Neuronal stem cell (in vitro differentiated cells): Measurements from ENCODE around the gene LANCL3.

Experiments used
- DNase-seq: peaks from one replicate; pipeline ENCODE4 v3.0.0-alpha.2; 2013; ENCODE audit warnings: low spot score
- H2AFZ ChIP-seq: one replicate; pipeline ENCODE4 v1.6.1; 2013; ENCODE audit warnings: mild to moderate bottlenecking, low read length, inconsistent platforms
- H2AK5ac ChIP-seq: 2 replicates; pipeline ENCODE4 v1.6.1; 2013; ENCODE audit warnings: low read depth, mild to moderate bottlenecking, inconsistent platforms, low read length, moderate library complexity, mixed read lengths
- H2BK120ac ChIP-seq: 2 replicates; pipeline ENCODE4 v1.6.1; 2013; ENCODE audit warnings: low read depth, mild to moderate bottlenecking, inconsistent platforms, low read length, moderate library complexity, mixed read lengths
- H2BK12ac ChIP-seq: one replicate; pipeline ENCODE4 v1.6.1; 2013; ENCODE audit warnings: low read length, inconsistent platforms
- H2BK15ac ChIP-seq: 2 replicates; pipeline ENCODE4 v1.6.1; 2013; ENCODE audit warnings: mild to moderate bottlenecking, low read length, inconsistent platforms, mixed read lengths
- H2BK5ac ChIP-seq: one replicate; pipeline ENCODE4 v1.6.1; 2013; ENCODE audit warnings: inconsistent platforms, mild to moderate bottlenecking, low read length, moderate library complexity
- H3K14ac ChIP-seq: one replicate; pipeline ENCODE4 v1.6.1; 2013; ENCODE audit warnings: low read length, inconsistent platforms
- H3K18ac ChIP-seq: 2 replicates; pipeline ENCODE4 v1.6.1; 2013; ENCODE audit warnings: low read length, inconsistent platforms
- H3K23ac ChIP-seq: 2 replicates; pipeline ENCODE4 v1.6.1; 2013; ENCODE audit warnings: low read depth, mild to moderate bottlenecking, mixed read lengths, low read length, inconsistent platforms; ENCODE audit not compliant: poor library complexity
- H3K27ac ChIP-seq: replicated peaks from 3 replicates; pipeline ENCODE4 v1.5.1; 2013; ENCODE audit warnings: low read length, inconsistent platforms
- H3K27me3 ChIP-seq, 3 experiments: 2 replicates each; pipeline ENCODE4 v1.6.1; 2013; ENCODE audit warnings: low read length in 3 of 3, mild to moderate bottlenecking in 2 of 3, inconsistent platforms in 1 of 3, low read depth in 1 of 3, mixed read lengths in 1 of 3, moderate library complexity in 1 of 3; ENCODE audit not compliant: control insufficient read depth in 3 of 3, insufficient read depth in 3 of 3
- H3K36me3 ChIP-seq, 2 donors: replicated peaks in 1 of 2; 2 replicates each; pipeline ENCODE4 v1.6.1; 2013; ENCODE audit warnings: low read length in 2 of 2; ENCODE audit not compliant: control insufficient read depth in 2 of 2, insufficient read depth in 2 of 2
- H3K4ac ChIP-seq: 2 replicates; pipeline ENCODE4 v1.6.1; 2013; ENCODE audit warnings: inconsistent platforms, mild to moderate bottlenecking, low read length, moderate library complexity
- H3K4me1 ChIP-seq, 2 donors: 1 replicate in 1 of 2; 2 replicates in 1 of 2; pipeline ENCODE4 v1.6.1; 2013; ENCODE audit warnings: low read length in 2 of 2, low read depth in 1 of 2; ENCODE audit not compliant: control insufficient read depth in 2 of 2, insufficient read depth in 1 of 2
- H3K4me2 ChIP-seq: one replicate; pipeline ENCODE4 v1.6.1; 2013; ENCODE audit warnings: mild to moderate bottlenecking, low read length, inconsistent platforms; ENCODE audit not compliant: insufficient read depth, poor library complexity, severe bottlenecking
- H3K4me3 ChIP-seq, 2 donors: 2 replicates each; pipeline ENCODE4 v1.5.1; 2013; ENCODE audit warnings: low read length in 2 of 2, mild to moderate bottlenecking in 2 of 2, inconsistent platforms in 1 of 2, moderate library complexity in 1 of 2
- H3K79me1 ChIP-seq: one replicate; pipeline ENCODE4 v1.6.1; 2013; ENCODE audit warnings: low read depth, mild to moderate bottlenecking, inconsistent platforms, low read length, moderate library complexity
- H3K9ac ChIP-seq: one replicate; pipeline ENCODE4 v1.6.1; 2013; ENCODE audit warnings: mild to moderate bottlenecking, low read depth, low read length, inconsistent platforms; ENCODE audit not compliant: poor library complexity
- H3K9me3 ChIP-seq, 2 donors: replicated peaks in 1 of 2; 2 replicates each; pipeline versions ENCODE3 to v1.6.1; 2013; ENCODE audit warnings: low read length in 2 of 2, mild to moderate bottlenecking in 2 of 2, inconsistent platforms in 1 of 2, low read depth in 1 of 2, mixed read lengths in 1 of 2, moderate library complexity in 1 of 2; ENCODE audit not compliant: control insufficient read depth in 2 of 2, insufficient read depth in 1 of 2
- H4K8ac ChIP-seq: one replicate; pipeline ENCODE4 v1.6.1; 2013; ENCODE audit warnings: low read depth, mild to moderate bottlenecking, inconsistent platforms, low read length, moderate library complexity
- H4K91ac ChIP-seq: one replicate; pipeline ENCODE4 v1.6.1; 2013; ENCODE audit warnings: low read length, low read depth, mild to moderate bottlenecking, inconsistent platforms; ENCODE audit not compliant: poor library complexity
- WGBS, 2 donors: extraction: QIAGEN DNeasy Blood & Tissue Kit; methylation state at CpG; one replicate each; pipeline ENCODE4 v1.1.7; 2013; ENCODE audit warnings: missing lambda C conversion rate in 2 of 2, mixed read lengths in 1 of 2; ENCODE audit not compliant: insufficient read length in 2 of 2, insufficient replicate concordance in 1 of 2; ENCODE audit errors: extremely low coverage in 2 of 2; 5-methylcytosine and 5-hydroxymethylcytosine counted together

The LANCL3 gene

DNA sequence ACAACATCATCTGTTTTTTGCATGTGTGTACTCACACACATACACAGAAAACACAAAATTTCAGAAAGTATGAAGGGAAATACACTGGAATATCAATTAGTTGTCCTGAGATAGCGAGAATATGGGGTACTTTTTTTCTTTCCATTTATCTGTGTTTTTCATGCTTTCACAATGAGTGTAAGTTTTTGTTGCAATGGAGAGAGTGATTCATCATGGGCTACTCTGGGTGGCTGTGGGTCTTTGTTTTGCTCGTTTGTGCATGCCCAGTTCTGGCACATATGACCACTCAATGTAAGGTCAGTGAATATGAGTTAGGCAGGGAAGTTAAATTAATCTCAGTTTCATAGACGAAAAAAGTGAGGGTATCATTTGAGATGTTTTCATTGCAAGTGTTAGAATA is 141.0 kb downstream of the LANCL3 start:
- H3K36me3 ChIP-seq: no peaks in the 10 kb centered on the region
- no peak overlapping the region for H2BK15ac ChIP-seq
- no CpG with 5 or more reads among the region's 3 CpGs for WGBS, 2 donors
- no peaks in the 10 kb centered on the region for H3K27me3 ChIP-seq
- no peak overlapping the region for H3K18ac ChIP-seq
- H3K9ac ChIP-seq: no peak overlapping the region
- no peak overlapping the region for H3K14ac ChIP-seq
- H4K91ac ChIP-seq: no peak overlapping the region
- no peaks in the 10 kb centered on the region for H3K4me1 ChIP-seq
- H3K23ac ChIP-seq: no peak overlapping the region
- H2BK120ac ChIP-seq: no peak overlapping the region
- DNase-seq: no peak
- no peak overlapping the region for H3K4me3 ChIP-seq
- H2AFZ ChIP-seq: no peak overlapping the region
- no peaks in the 10 kb centered on the region for H3K9me3 ChIP-seq
- H2BK12ac ChIP-seq: no peak overlapping the region
- H4K8ac ChIP-seq: no peak overlapping the region
- no peak overlapping the region for H2BK5ac ChIP-seq
- no peak overlapping the region for H2AK5ac ChIP-seq
- no peak overlapping the region for H3K4me2 ChIP-seq
- H3K79me1 ChIP-seq: no peaks in the 10 kb centered on the region
- no peak overlapping the region for H3K27ac ChIP-seq
- H3K4ac ChIP-seq: no peak overlapping the region

DNA sequence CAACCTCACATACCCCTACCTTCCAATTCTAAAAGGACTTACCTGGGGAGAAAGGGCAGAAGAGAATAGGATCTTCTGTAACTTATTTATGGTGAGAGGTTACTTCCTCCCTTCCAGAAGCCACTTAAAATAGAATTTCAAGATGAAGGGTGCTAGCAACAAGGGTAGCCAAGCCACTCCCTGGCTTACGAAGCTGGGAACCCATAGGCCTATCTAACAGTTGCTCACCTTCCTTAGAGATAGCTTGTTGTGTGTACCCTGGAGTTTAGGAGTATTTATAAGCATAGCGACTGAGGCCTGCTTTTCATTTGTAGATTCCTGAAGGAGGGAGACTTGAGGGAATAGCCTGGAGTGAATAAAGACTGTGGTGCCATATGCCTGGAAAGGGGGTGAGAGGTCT is 143.0 kb downstream of the LANCL3 start:
- Histone ChIP-seq H2BK12ac (no peak overlapping the region), H2BK15ac (no peak overlapping the region), H3K4me1 (no peaks in the 10 kb centered on the region), H3K4me2 (no peak overlapping the region), H3K4ac (no peak overlapping the region), H3K18ac (no peak overlapping the region), H3K9me3 (no peaks in the 10 kb centered on the region), H3K4me3 (no peak overlapping the region), H2AK5ac (no peak overlapping the region), H4K8ac (no peak overlapping the region), H3K14ac (no peak overlapping the region), H3K79me1 (no peaks in the 10 kb centered on the region), H2BK120ac (no peak overlapping the region), H2BK5ac (no peak overlapping the region), H4K91ac (no peak overlapping the region), H3K36me3 (no peaks in the 10 kb centered on the region), H3K23ac (no peak overlapping the region), H2AFZ (no peak overlapping the region), H3K9ac (no peak overlapping the region), H3K27ac (no peak overlapping the region), H3K27me3 (no peaks in the 10 kb centered on the region)
- no peak for DNase-seq
- no CpG with 5 or more reads among the region's 2 CpGs for WGBS, 2 donors

GRCh38 chrX:37716602-37717001 is 145.1 kb downstream of the LANCL3 start:
- Histone ChIP-seq H3K27me3 (no peaks in the 10 kb centered on the region), H4K91ac (no peak overlapping the region), H3K27ac (no peak overlapping the region), H2BK5ac (no peak overlapping the region), H2BK15ac (no peak overlapping the region), H3K14ac (no peak overlapping the region), H3K18ac (no peak overlapping the region), H3K9ac (no peak overlapping the region), H3K36me3 (no peaks in the 10 kb centered on the region), H3K79me1 (no peaks in the 10 kb centered on the region), H3K4me3 (no peak overlapping the region), H3K9me3 (no peaks in the 10 kb centered on the region), H2AK5ac (no peak overlapping the region), H4K8ac (no peak overlapping the region), H2BK12ac (no peak overlapping the region), H3K4me1 (no peaks in the 10 kb centered on the region), H3K23ac (no peak overlapping the region), H3K4me2 (no peak overlapping the region), H2AFZ (no peak overlapping the region), H3K4ac (no peak overlapping the region), H2BK120ac (no peak overlapping the region)
- DNase-seq: no peak

GRCh38 chrX:37717708-37718107 is 146.2 kb downstream of the LANCL3 start:
- H4K8ac ChIP-seq: no peak overlapping the region
- H3K18ac ChIP-seq: no peak overlapping the region
- no peak for DNase-seq
- no peaks in the 10 kb centered on the region for H3K4me1 ChIP-seq
- no peak overlapping the region for H2AK5ac ChIP-seq
- no peak overlapping the region for H3K23ac ChIP-seq
- no peaks in the 10 kb centered on the region for H3K9me3 ChIP-seq
- no peak overlapping the region for H3K9ac ChIP-seq
- no CpG with 5 or more reads among the region's 1 CpG for WGBS, 2 donors
- no peak overlapping the region for H4K91ac ChIP-seq
- no peak overlapping the region for H2BK12ac ChIP-seq
- no peak overlapping the region for H2AFZ ChIP-seq
- no peak overlapping the region for H2BK120ac ChIP-seq
- H3K36me3 ChIP-seq: no peaks in the 10 kb centered on the region
- no peak overlapping the region for H3K4me2 ChIP-seq
- no peak overlapping the region for H3K4me3 ChIP-seq
- H2BK5ac ChIP-seq: no peak overlapping the region
- no peak overlapping the region for H3K27ac ChIP-seq
- H3K14ac ChIP-seq: no peak overlapping the region
- H3K79me1 ChIP-seq: no peaks in the 10 kb centered on the region
- H3K4ac ChIP-seq: no peak overlapping the region
- no peaks in the 10 kb centered on the region for H3K27me3 ChIP-seq
- H2BK15ac ChIP-seq: no peak overlapping the region
